Activated CD4-positive, alpha-beta T cell treated with anti-CD3 and anti-CD28 coated beads, Interleukin-2, amount 10 ng/mL, durations not matched to agents 24 days and 14 days (primary cell): ENCODE data around the gene TMPRSS11D. TPM values are rescaled to one million over a fixed set of nuclear protein-coding genes. Genes with fewer than 3 reads are reported as not detected.

Source experiments
- DNase-seq: peaks from one replicate; pipeline ENCODE4 v3.0.0; 2022
- H3K27ac Mint-ChIP-seq: one replicate; pipeline ENCODE4 v1.8.0; 2022; ENCODE audit warnings: mild to moderate bottlenecking, mixed read lengths
- H3K27me3 Mint-ChIP-seq: one replicate; pipeline ENCODE4 v1.8.0; 2022; ENCODE audit warnings: mixed read lengths
- H3K36me3 Mint-ChIP-seq: one replicate; pipeline ENCODE4 v1.8.0; 2022; ENCODE audit warnings: low read depth, mild to moderate bottlenecking, mixed read lengths
- H3K4me1 Mint-ChIP-seq: one replicate; pipeline ENCODE4 v1.8.0; 2021; ENCODE audit warnings: mixed read lengths
- H3K4me3 Mint-ChIP-seq: one replicate; pipeline ENCODE4 v1.8.0; 2022; ENCODE audit warnings: mild to moderate bottlenecking, moderate library complexity, mixed read lengths
- H3K9me3 Mint-ChIP-seq: one replicate; pipeline ENCODE4 v1.8.0; 2021; ENCODE audit warnings: mixed read lengths
- intact Hi-C: fragments of 100-400 bp; cut with micrococcal nuclease; formaldehyde crosslinking; loops from one replicate; pipeline ENCODE4 v1.15.1; 2023
- total RNA-seq: library from RNA; stranded (reverse); gene quantifications from 2 replicates; pipeline ENCODE4 v1.2.3, GENCODE V29; 2022

The TMPRSS11D gene
- total RNA-seq, 1 donor from 2014 or later: not detected

DNA sequence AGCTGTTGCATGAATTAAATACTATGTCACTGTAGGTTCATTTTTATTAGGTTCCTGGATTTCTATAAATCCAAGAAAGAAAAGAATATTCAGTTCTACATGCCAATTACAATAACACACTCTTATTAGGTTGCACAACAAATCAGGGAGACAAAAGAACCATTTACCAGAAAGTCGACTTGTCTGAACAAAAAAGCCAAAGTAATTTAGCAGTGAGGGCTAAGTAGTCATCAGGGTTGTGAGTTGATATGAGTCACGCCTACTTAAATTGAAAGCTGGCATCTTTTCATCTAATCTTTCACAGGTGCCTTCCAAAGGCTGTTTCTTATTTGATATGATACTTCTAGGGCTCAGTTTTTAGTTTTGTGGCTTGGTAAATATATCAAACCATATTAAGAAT, 104.2 kb downstream of the TMPRSS11D start:
- H3K36me3 Mint-ChIP-seq: no peaks in the 10 kb centered on the region
- no peak overlapping the region for H3K4me3 Mint-ChIP-seq
- no peaks in the 10 kb centered on the region for H3K9me3 Mint-ChIP-seq
- no peaks in the 10 kb centered on the region for H3K4me1 Mint-ChIP-seq
- H3K27me3 Mint-ChIP-seq: no peaks in the 10 kb centered on the region
- H3K27ac Mint-ChIP-seq: no peak overlapping the region
- no peak for DNase-seq
- intact Hi-C loops: no loop called here

DNA sequence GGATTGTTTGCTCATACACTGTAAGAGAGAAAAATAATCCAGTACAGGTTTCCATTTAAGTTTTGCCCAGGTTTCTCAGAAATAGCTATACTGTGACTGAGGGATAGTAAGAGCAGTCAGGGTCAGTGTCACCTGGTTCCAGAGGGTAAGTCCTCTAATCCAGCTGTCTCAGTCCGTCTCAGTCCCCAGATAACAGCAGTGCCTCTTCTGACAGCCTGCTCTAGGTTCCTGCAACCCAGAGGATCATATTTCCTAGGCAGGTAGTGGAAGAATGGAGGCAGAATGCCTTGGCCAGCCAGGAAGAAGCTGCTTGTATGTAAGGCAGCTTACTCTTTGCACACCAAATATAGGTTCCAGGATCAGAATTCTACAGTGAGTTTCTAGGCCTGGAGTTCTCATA, 107.1 kb downstream of the TMPRSS11D start:
- no peak for DNase-seq
- Mint-ChIP-seq H3K9me3 (no peaks in the 10 kb centered on the region), H3K27me3 (no peaks in the 10 kb centered on the region), H3K4me1 (no peaks in the 10 kb centered on the region), H3K4me3 (no peak overlapping the region), H3K27ac (no peak overlapping the region), H3K36me3 (no peaks in the 10 kb centered on the region)
- intact Hi-C loops: no loop called here

Other genes with a start within 250 kb of the TMPRSS11D start
- 78.2 and 85.4 TPM in 2 replicates for gene UBA6, start 182.8 kb downstream of the TMPRSS11D start, total RNA-seq
- gene GNRHR, start 129.6 kb downstream of the TMPRSS11D start, total RNA-seq: not detected in 2 replicates
- gene TMPRSS11A, start 79.5 kb upstream of the TMPRSS11D start, total RNA-seq: not detected in 2 replicates
- not detected in 2 replicates for gene TMPRSS11F, start 245.9 kb upstream of the TMPRSS11D start, total RNA-seq